ENCODE data around the gene TOR4A.
A peak's percentile ranks its signal among the peaks of the same experiment; 100 is the strongest.

TOR4A gene

GRCh38 chr9:137262909-137263285 is 14.6 kb upstream of the TOR4A start:
- no peaks in the 10 kb centered on the region for H3K27me3 ChIP-seq (ENCODE audit: insufficient read depth, poor library complexity, severe bottlenecking)
- TF ChIP-seq POLR2AphosphoS5 (IDR thresholded peaks at IDR 0.05; ENCODE audit: low read depth) (no peak), SPI1 (IDR thresholded peaks at IDR 0.05; ENCODE audit: borderline replicate concordance, low read depth) (no peak), REST (IDR thresholded peaks at IDR 0.05; ENCODE audit: insufficient replicate concordance, low read depth) (no peak), GABPA (IDR thresholded peaks at IDR 0.05; ENCODE audit: low read depth) (no peak)
- TF ChIP-seq, protein P1, sequence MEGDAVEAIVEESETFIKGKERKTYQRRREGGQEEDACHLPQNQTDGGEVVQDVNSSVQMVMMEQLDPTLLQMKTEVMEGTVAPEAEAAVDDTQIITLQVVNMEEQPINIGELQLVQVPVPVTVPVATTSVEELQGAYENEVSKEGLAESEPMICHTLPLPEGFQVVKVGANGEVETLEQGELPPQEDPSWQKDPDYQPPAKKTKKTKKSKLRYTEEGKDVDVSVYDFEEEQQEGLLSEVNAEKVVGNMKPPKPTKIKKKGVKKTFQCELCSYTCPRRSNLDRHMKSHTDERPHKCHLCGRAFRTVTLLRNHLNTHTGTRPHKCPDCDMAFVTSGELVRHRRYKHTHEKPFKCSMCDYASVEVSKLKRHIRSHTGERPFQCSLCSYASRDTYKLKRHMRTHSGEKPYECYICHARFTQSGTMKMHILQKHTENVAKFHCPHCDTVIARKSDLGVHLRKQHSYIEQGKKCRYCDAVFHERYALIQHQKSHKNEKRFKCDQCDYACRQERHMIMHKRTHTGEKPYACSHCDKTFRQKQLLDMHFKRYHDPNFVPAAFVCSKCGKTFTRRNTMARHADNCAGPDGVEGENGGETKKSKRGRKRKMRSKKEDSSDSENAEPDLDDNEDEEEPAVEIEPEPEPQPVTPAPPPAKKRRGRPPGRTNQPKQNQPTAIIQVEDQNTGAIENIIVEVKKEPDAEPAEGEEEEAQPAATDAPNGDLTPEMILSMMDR (IDR thresholded peaks at IDR 0.05; ENCODE audit: insufficient read depth, low read length) = no peak
- H3K4me3 ChIP-seq (replicated peaks; ENCODE audit: insufficient read depth, low read length) = no peak overlapping the region
- DNase-seq (ENCODE audit: low read depth in 1 of 2, low spot score in 1 of 2) = no peak
- no peak overlapping the region for H3K27ac ChIP-seq (replicated peaks)

DNA sequence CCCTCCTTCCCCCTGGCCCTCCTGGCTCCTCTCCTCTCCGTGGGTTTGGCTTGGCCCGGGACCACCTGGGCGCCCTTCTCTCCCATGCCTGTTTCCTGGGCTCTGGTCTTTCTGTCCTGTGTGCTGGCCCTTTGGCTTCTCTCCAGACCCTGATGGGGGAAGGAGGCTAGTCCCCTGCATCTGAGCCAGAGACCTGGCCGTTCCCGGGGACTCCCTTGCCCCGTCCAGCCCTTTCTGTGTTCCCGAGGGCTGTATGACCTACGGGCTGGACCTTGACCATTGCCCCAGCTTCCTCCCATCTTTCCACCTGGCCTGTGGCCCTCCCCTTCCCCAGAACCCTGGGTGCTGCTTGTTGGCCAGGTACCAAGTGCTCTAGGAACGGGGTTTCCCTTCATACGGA is 14.0 kb upstream of the TOR4A start:
- H3K4me3 ChIP-seq (replicated peaks; ENCODE audit: insufficient read depth, low read length) = no peak overlapping the region
- H3K27ac ChIP-seq (replicated peaks) = no peak overlapping the region
- no peak for TF ChIP-seq SPI1 (IDR thresholded peaks at IDR 0.05; ENCODE audit: borderline replicate concordance, low read depth)
- no peak for TF ChIP-seq GABPA (IDR thresholded peaks at IDR 0.05; ENCODE audit: low read depth)
- TF ChIP-seq, protein P1 (IDR thresholded peaks at IDR 0.05; ENCODE audit: insufficient read depth, low read length) = no peak
- no peak for TF ChIP-seq POLR2AphosphoS5 (IDR thresholded peaks at IDR 0.05; ENCODE audit: low read depth)
- TF ChIP-seq REST (IDR thresholded peaks at IDR 0.05; ENCODE audit: insufficient replicate concordance, low read depth) = no peak
- H3K27me3 ChIP-seq (ENCODE audit: insufficient read depth, poor library complexity, severe bottlenecking) = no peaks in the 10 kb centered on the region
- DNase-seq (ENCODE audit: low read depth in 1 of 2, low spot score in 1 of 2) = no peak

DNA sequence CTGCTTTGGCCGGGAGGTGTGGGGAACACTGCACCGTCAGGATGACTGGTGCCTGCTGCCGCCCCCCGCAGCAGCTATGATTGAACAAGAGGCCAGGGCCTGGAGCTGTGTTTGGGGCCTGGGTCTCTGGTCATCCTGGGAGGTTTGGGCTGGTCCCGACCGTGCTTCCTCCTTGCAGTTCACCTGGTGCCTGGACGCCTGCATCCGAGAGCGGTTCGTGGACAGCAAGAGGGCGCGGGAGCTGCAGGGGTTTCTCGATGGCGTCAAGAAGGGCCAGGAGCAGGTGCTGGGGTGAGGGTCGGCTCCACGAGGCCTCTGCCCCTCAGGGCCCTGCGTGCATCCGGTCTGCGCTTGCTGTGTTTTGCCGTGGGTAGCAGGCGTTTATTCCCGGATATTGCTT is 13.5 kb upstream of the TOR4A start:
- H3K27me3 ChIP-seq (ENCODE audit: insufficient read depth, poor library complexity, severe bottlenecking) = no peaks in the 10 kb centered on the region
- TF ChIP-seq, protein P1 (IDR thresholded peaks at IDR 0.05; ENCODE audit: insufficient read depth, low read length) = no peak
- TF ChIP-seq POLR2AphosphoS5 (IDR thresholded peaks at IDR 0.05; ENCODE audit: low read depth) = peak; percentile 18; the same call in 1 of the 2 replicates
- TF ChIP-seq REST (IDR thresholded peaks at IDR 0.05; ENCODE audit: insufficient replicate concordance, low read depth) = no peak
- no peak overlapping the region for H3K4me3 ChIP-seq (replicated peaks; ENCODE audit: insufficient read depth, low read length)
- DNase-seq (ENCODE audit: low read depth in 1 of 2, low spot score in 1 of 2) = no peak
- H3K27ac ChIP-seq (replicated peaks) = no peak overlapping the region

All from HL-60 (cell line).